Measurements from ENCODE around the gene DEPDC5. TPM values are rescaled to one million over a fixed set of nuclear protein-coding genes. Genes with fewer than 3 reads are reported as not detected.

The DEPDC5 gene
- total and polyA plus RNA-seq, 10 of the 15 experiments (the other 5 are each of a cell fraction or from before 2014, with no cell fraction given): 3.0 to 38.9 (median 22.8) TPM

DNA sequence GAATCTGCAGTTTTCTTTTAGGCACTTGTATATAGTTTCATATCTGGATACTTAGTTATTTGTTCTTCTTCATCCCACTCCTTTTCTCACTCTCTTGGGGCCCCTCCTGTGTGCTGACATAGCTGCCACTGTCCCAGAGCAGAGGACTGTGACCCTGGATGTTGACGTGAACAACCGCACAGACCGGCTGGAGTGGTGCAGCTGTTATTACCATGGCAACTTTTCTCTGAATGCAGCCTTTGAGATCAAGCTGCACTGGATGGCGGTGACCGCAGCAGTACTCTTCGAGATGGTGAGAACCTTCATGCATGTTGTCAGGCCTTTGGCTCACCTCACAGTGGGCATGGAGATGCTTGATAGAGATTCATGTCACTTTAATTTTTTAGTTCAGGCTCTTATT, 139.6 kb downstream of the DEPDC5 start:
- H3K4me3 ChIP-seq: no peak overlapping the region
- intact Hi-C loops (cut with micrococcal nuclease; ENCODE audit: unreplicated experiment) (no loop called here), in situ Hi-C loops (cut with MboI) (no loop called here)
- H3K4me2 ChIP-seq (ENCODE audit: control insufficient read depth, insufficient read depth): no peak overlapping the region
- SMC1A ChIA-PET (ENCODE audit: uncharacterized antibody, unreplicated experiment): no interaction called here
- no peaks in the 10 kb centered on the region for H3K79me2 ChIP-seq (ENCODE audit: control insufficient read depth, insufficient read depth, low read length)
- no peak for FAIRE-seq
- H3K4me1 ChIP-seq (ENCODE audit: control insufficient read depth, insufficient read depth, low read length): no peaks in the 10 kb centered on the region
- H3K36me3 ChIP-seq (ENCODE audit: control insufficient read depth in 2 of 2, insufficient read depth in 2 of 2, low read length in 1 of 2): peaks cover 6 to 16% of the 10 kb centered on the region in 2 experiments
- H3K27ac ChIP-seq (ENCODE audit: control insufficient read depth, insufficient read depth): no peak overlapping the region
- H3K9me3 ChIP-seq (replicated peaks; ENCODE audit: control insufficient read depth, insufficient read depth, low read length): no peaks in the 10 kb centered on the region
- no peaks in the 10 kb centered on the region for H4K20me1 ChIP-seq (ENCODE audit: control insufficient read depth, insufficient read depth)
- no peak overlapping the region for H3K9ac ChIP-seq (ENCODE audit: control insufficient read depth, insufficient read depth, low read length)
- H3K27me3 ChIP-seq (replicated peaks in 1 of 2; ENCODE audit: control insufficient read depth in 2 of 2, insufficient read depth in 2 of 2, low read length in 1 of 2): no peaks in the 10 kb centered on the region
- RAD21 ChIA-PET (ENCODE audit: unreplicated experiment): no interaction called here
- no peak for DNase-seq (ENCODE audit: low read depth, low spot score)
- no peak overlapping the region for H2AFZ ChIP-seq (ENCODE audit: control insufficient read depth, low read depth, low read length)
- no TSS peak for BruUV-seq (replicated peaks)
- CTCF ChIA-PET: no interaction called here
- 91% methylated on average over 6 of the region's 6 CpGs for WGBS (ENCODE audit: insufficient coverage, insufficient replicate concordance, low lambda C conversion rate, missing lambda C conversion rate)
- POLR2A ChIA-PET: no interaction called here
- TF ChIP-seq BRCA1 (IDR thresholded peaks at IDR 0.05; ENCODE audit: low read depth, low read length) (no peak), RAD21 (IDR thresholded peaks at IDR 0.05; ENCODE audit: insufficient read depth, low read depth, low read length) (no peak), EZH2 (IDR thresholded peaks at IDR 0.05; ENCODE audit: borderline replicate concordance, control insufficient read depth, low read depth, low read length) (no peak), POU2F2 (IDR thresholded peaks at IDR 0.05; ENCODE audit: borderline replicate concordance, low read depth, low read length) (no peak), LARP7 (IDR thresholded peaks at IDR 0.05) (no peak), ZNF384 (IDR thresholded peaks at IDR 0.05; ENCODE audit: borderline replicate concordance, low read depth, low read length) (no peak), EP300 (IDR thresholded peaks at IDR 0.05; ENCODE audit: borderline replicate concordance in 1 of 2, control insufficient read depth in 1 of 2, low read depth in 2 of 2, low read length in 2 of 2) (no peak)
- TF ChIP-seq, protein P1, sequence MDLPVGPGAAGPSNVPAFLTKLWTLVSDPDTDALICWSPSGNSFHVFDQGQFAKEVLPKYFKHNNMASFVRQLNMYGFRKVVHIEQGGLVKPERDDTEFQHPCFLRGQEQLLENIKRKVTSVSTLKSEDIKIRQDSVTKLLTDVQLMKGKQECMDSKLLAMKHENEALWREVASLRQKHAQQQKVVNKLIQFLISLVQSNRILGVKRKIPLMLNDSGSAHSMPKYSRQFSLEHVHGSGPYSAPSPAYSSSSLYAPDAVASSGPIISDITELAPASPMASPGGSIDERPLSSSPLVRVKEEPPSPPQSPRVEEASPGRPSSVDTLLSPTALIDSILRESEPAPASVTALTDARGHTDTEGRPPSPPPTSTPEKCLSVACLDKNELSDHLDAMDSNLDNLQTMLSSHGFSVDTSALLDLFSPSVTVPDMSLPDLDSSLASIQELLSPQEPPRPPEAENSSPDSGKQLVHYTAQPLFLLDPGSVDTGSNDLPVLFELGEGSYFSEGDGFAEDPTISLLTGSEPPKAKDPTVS (IDR thresholded peaks at IDR 0.05; ENCODE audit: low read depth, low read length): no peak
- no peak for ATAC-seq
